ENCODE results near the gene PXDN. TPM values are rescaled to one million over a fixed set of nuclear protein-coding genes. Genes with fewer than 3 reads are reported as not detected.
"Not testable (repeated sequence)": the region's sequence is repeated elsewhere in the genome, so short reads cannot be mapped to it uniquely, and the experiment has no call there.

PXDN gene
- total and polyA plus RNA-seq, 11 donors, result 5.9 to 83.7 (median 28.2) TPM

DNA sequence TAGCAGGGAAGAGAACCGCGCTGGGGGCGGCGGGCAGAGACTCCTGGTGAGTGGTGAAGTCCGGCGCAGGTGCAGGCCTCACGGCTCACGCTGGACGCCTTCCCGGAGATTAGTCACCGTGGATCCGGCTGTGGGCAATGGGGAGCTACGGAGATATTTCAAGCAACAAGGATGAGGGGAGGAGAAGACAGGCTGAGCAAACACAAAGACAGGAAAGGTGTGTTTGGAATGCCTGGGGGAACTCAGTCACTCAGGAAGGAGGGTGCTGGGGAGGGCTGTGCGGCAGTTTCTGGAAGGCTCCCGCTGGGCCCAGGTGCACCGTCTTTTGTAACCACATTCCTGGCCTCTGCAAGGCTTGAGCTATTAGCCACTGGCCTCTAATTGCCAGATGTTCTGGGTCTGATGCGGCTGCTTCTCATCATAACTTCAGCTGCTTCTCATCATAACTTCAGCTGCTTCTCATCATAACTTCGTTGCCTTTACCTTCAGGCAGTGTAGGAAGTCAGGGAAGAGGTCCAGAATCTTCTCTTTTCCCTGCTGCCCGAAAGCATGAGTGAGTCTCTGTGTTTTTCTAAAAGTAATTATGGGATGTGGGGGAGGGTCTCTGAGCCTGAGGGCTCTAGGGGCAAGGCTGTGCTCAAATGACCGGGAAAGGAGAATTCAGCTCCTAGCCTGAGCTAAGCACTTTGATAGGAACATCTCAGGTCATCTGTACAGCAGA, 118.9 kb downstream of the PXDN start:
- Histone ChIP-seq H3K27me3 (no peaks in the 10 kb centered on the region), H3K9me3 (peaks cover 0 to 14% (median 3%) of the 10 kb centered on the region in 12 donors), H3K27ac (peak overlapping the region in 9 of 12 donors; percentile 2 to 55 (median 21)), H3K4me3 (no peak overlapping the region), H3K4me1 (peaks cover 0 to 28% (median 13%) of the 10 kb centered on the region in 12 donors), H3K36me3 (peaks cover 0 to 14% (median 0%) of the 10 kb centered on the region in 9 donors)
- TF ChIP-seq POLR2A (IDR thresholded peaks at IDR 0.05), result no peak
- TF ChIP-seq, protein P1, sequence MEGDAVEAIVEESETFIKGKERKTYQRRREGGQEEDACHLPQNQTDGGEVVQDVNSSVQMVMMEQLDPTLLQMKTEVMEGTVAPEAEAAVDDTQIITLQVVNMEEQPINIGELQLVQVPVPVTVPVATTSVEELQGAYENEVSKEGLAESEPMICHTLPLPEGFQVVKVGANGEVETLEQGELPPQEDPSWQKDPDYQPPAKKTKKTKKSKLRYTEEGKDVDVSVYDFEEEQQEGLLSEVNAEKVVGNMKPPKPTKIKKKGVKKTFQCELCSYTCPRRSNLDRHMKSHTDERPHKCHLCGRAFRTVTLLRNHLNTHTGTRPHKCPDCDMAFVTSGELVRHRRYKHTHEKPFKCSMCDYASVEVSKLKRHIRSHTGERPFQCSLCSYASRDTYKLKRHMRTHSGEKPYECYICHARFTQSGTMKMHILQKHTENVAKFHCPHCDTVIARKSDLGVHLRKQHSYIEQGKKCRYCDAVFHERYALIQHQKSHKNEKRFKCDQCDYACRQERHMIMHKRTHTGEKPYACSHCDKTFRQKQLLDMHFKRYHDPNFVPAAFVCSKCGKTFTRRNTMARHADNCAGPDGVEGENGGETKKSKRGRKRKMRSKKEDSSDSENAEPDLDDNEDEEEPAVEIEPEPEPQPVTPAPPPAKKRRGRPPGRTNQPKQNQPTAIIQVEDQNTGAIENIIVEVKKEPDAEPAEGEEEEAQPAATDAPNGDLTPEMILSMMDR (IDR thresholded peaks at IDR 0.05), result no peak
- 42 to 53% (median 50%) methylated on average over 20 of the region's 20 CpGs for WGBS, 4 donors
- ATAC-seq, result peak; percentile 60 to 83 (median 72)
- intact Hi-C loops (cut with DNase I), result no loop called here
- DNase-seq, result peak in 4 of 5 donors; percentile 49 to 64 (median 59)

DNA sequence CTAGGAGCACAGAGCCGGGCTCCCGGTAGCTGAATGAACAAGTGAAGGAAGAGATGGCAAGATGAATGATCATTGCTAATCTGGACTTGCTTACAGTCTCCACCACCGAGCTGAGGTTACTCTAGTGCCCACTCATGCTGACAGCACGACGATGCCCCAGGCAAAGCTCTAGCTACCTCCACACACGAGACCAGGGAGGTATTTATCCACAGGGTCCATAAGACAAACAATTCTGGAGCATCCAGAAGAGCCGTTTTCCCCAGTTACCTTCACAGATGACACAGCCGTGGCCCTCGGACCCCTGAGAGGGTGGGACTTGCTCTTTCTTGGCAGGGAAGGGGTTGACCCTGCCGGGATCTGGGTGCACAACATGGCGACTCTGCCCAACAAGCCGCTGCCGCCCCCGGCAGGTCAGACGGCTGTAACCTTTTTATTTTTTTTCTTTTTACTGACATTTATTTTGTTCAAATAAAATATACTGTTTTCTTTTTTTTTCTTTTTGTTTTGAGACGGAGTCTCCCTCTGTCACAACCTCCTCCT, 120.3 kb downstream of the PXDN start:
- TF ChIP-seq POLR2A (IDR thresholded peaks at IDR 0.05), result no peak
- TF ChIP-seq, protein P1 (IDR thresholded peaks at IDR 0.05), result no peak
- Histone ChIP-seq H3K4me1 (peaks cover 0 to 26% (median 12%) of the 10 kb centered on the region in 12 donors), H3K27ac (no peak overlapping the region), H3K9me3 (peaks cover 0 to 1% (median 0%) of the 10 kb centered on the region in 12 donors), H3K4me3 (no peak overlapping the region), H3K27me3 (no peaks in the 10 kb centered on the region), H3K36me3 (no peaks in the 10 kb centered on the region)
- intact Hi-C loops (cut with DNase I), result no loop called here
- 92 to 96% (median 95%) methylated on average over 16 of the region's 16 CpGs for WGBS, 4 donors
- DNase-seq, result peak in 2 of 5 donors; percentile 2 to 20
- ATAC-seq, result no peak

DNA sequence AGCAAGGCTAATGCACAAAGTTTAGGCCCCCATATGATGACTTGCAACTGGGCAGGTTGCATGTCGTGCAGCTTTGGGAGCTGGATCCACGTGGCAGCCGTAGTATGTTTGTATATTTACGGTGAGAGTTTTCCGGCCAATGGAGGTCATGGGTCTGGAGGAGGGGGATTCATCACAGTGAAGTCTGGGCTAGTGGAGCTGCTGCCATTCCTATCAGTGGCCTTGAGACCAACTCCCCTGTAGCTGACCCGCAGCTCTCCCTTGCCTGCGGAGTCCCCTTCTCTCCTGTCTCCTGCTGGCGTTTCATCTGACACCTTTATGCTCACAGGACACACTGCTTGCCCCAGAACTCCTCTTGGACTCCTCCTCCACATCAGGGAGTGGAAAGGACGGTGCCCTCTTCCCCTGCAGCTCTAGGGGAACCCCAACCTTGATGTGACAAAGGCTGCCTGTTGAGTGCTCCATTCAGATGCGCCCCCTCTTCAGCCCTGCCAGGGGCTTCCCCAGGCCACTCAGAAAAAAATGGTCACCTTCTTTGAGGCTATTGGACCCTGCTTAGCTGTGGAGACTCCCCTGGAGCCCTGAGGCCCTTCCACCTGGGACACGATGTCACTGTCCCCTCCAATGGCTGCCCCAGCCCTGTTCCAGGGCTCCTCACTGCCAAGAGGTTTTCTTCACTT, 121.7 kb downstream of the PXDN start:
- Histone ChIP-seq H3K36me3 (no peaks in the 10 kb centered on the region), H3K27me3 (no peaks in the 10 kb centered on the region), H3K4me3 (no peak overlapping the region), H3K27ac (no peak overlapping the region), H3K9me3 (no peaks in the 10 kb centered on the region), H3K4me1 (peaks cover 0 to 18% (median 9%) of the 10 kb centered on the region in 12 donors)
- no peak for ATAC-seq
- TF ChIP-seq, protein P1 (IDR thresholded peaks at IDR 0.05), result no peak
- no peak for TF ChIP-seq POLR2A (IDR thresholded peaks at IDR 0.05)
- intact Hi-C loops (cut with DNase I), result no loop called here
- peak in 1 of 5 donors; percentile 16 for DNase-seq
- WGBS, 4 donors, result 84 to 92% (median 86%) methylated on average over 11 of the region's 11 CpGs

DNA sequence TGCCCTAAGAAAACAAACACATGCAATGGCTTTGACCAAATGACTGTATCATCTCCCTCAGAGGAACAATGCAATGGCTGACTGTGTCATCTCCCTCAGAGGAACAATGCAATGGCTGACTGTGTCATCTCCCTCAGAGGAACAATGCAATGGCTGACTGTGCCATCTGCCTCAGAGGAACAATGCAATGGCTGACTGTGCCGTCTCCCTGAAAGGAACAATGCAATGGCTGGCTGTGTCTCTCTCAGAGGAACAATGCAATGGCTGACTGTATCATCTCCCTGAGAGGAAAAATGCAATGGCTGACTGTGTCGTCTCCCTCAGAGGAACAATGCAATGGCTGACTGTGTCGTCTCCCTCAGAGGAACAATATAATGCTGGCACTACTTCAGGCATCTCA, 122.3 kb downstream of the PXDN start:
- WGBS, 4 donors, result 47 to 82% (median 71%) methylated on average over 3 of the region's 3 CpGs
- H3K9me3 ChIP-seq; H3K27ac ChIP-seq; H3K27me3 ChIP-seq; H3K4me3 ChIP-seq; H3K36me3 ChIP-seq; ATAC-seq; intact Hi-C loops (cut with DNase I): not testable (repeated sequence)
- peaks cover 0 to 18% (median 9%) of the 10 kb centered on the region in 12 donors for H3K4me1 ChIP-seq
- peak in 1 of 5 donors; percentile 13 for DNase-seq

All from heart left ventricle (tissue), 16 donors.